T-helper 1 cell treated with Interleukin-12 subunit alpha and Interleukin-12 subunit beta and Interleukin-4 antibody, amounts not matched to agents 30 ng/mL and 1 ng/mL, for 36 hours (primary cell): ENCODE results near the gene GRID1. TPM values are rescaled to one million over a fixed set of nuclear protein-coding genes. Genes with fewer than 3 reads are reported as not detected.

Source experiments
- intact Hi-C: fragments of 100-400 bp; cut with micrococcal nuclease; formaldehyde crosslinking; loops from one replicate; pipeline ENCODE4 v1.15.1; 2024
- total RNA-seq: library from RNA; stranded (reverse); gene quantifications from 2 replicates; pipeline ENCODE4 v1.2.3, GENCODE V29; 2022

The GRID1 gene
- total RNA-seq, 1 donor from 2014 or later: not detected

- intact Hi-C loops: no loop called here
Measured at GRCh38 chr10:86316274-86316835, 50.2 kb downstream of the GRID1 start.

GRCh38 chr10:86315549-86315942 lies 51.0 kb downstream of the GRID1 start:
- intact Hi-C loops: no loop called here

- intact Hi-C loops: no loop called here
Measured at GRCh38 chr10:86314616-86315548, 51.7 kb downstream of the GRID1 start.

- intact Hi-C loops: no loop called here
Measured at GRCh38 chr10:86313621-86314041, 53.0 kb downstream of the GRID1 start.

GRCh38 chr10:86312701-86313270 lies 53.8 kb downstream of the GRID1 start:
- intact Hi-C loops: no loop called here

GRCh38 chr10:86311906-86312305 lies 54.7 kb downstream of the GRID1 start:
- intact Hi-C loops: no loop called here

- intact Hi-C loops: no loop called here
Measured at GRCh38 chr10:86311190-86311589, 55.4 kb downstream of the GRID1 start.

- intact Hi-C loops: no loop called here
Measured at GRCh38 chr10:86310702-86311101, 55.9 kb downstream of the GRID1 start.

GRCh38 chr10:86310291-86310690 lies 56.3 kb downstream of the GRID1 start:
- intact Hi-C loops: no loop called here

GRCh38 chr10:86308056-86308455 lies 58.5 kb downstream of the GRID1 start:
- intact Hi-C loops: no loop called here

GRCh38 chr10:86306628-86307278 lies 59.8 kb downstream of the GRID1 start:
- intact Hi-C loops: no loop called here

- intact Hi-C loops: no loop called here
Measured at GRCh38 chr10:86305521-86305920, 61.1 kb downstream of the GRID1 start.

- intact Hi-C loops: no loop called here
Measured at GRCh38 chr10:86304436-86304835, 62.2 kb downstream of the GRID1 start.

- intact Hi-C loops: no loop called here
Measured at GRCh38 chr10:86303626-86304025, 63.0 kb downstream of the GRID1 start.

- intact Hi-C loops: no loop called here
Measured at GRCh38 chr10:86301971-86302370, 64.6 kb downstream of the GRID1 start.

- intact Hi-C loops: no loop called here
Measured at GRCh38 chr10:86300931-86301830, 65.4 kb downstream of the GRID1 start.

- intact Hi-C loops: no loop called here
Measured at GRCh38 chr10:86300399-86300925, 66.1 kb downstream of the GRID1 start.

- intact Hi-C loops: no loop called here
Measured at GRCh38 chr10:86299562-86299961, 67.0 kb downstream of the GRID1 start.

- intact Hi-C loops: no loop called here
Measured at GRCh38 chr10:86298501-86299001, 68.0 kb downstream of the GRID1 start.

- intact Hi-C loops: no loop called here
Measured at GRCh38 chr10:86295791-86296190, 70.8 kb downstream of the GRID1 start.
